ENCODE results near the gene ENTHD1. TPM values are rescaled to one million over a fixed set of nuclear protein-coding genes. Genes with fewer than 3 reads are reported as not detected.

ENTHD1 gene
- total RNA-seq, 1 experiment from 2014 or later: not detected

GRCh38 chr22:39712751-39713525 is 180.6 kb downstream of the ENTHD1 start:
- H4K5ac ChIP-seq (ENCODE audit: insufficient read length, low read depth, low read length): no peak overlapping the region
- no peaks in the 10 kb centered on the region for H3K79me1 ChIP-seq (ENCODE audit: insufficient read depth, low read depth, low read length, poor library complexity, severe bottlenecking)
- no peaks in the 10 kb centered on the region for H3K4me1 ChIP-seq (ENCODE audit: insufficient read depth, low read length)
- no peak overlapping the region for H3K4ac ChIP-seq (ENCODE audit: low read depth, low read length)
- no peaks in the 10 kb centered on the region for H3K79me2 ChIP-seq (ENCODE audit: insufficient read depth, low read length)
- H3K4me2 ChIP-seq (ENCODE audit: insufficient read depth, insufficient read length, low read length): no peak overlapping the region
- no peak overlapping the region for H2AFZ ChIP-seq (ENCODE audit: low read length)
- peaks cover 11 to 14% of the 10 kb centered on the region in 2 experiments for H3K4me1 Mint-ChIP-seq
- H3K27ac Mint-ChIP-seq: peak overlapping the region in 1 of 3 experiments; percentile 87; a peak in 1 of 7 replicates
- H4K8ac ChIP-seq (replicated peaks; ENCODE audit: insufficient read length, low read depth, low read length): no peak overlapping the region
- no peaks in the 10 kb centered on the region for H3K9me3 Mint-ChIP-seq
- peaks cover 8% of the 10 kb centered on the region for H3K27me3 Mint-ChIP-seq (ENCODE audit: low read depth)
- H3K56ac ChIP-seq (ENCODE audit: insufficient read length, low read depth, low read length): no peak overlapping the region
- H3K4me3 Mint-ChIP-seq: no peak overlapping the region
- no peak overlapping the region for H2BK20ac ChIP-seq (ENCODE audit: low read depth, low read length, poor library complexity, severe bottlenecking)
- no peak overlapping the region for H2BK12ac ChIP-seq (ENCODE audit: insufficient read length, low read depth, low read length)
- no peaks in the 10 kb centered on the region for H3K27me3 ChIP-seq (ENCODE audit: insufficient read depth, low read length)
- WGBS (ENCODE audit: extremely low coverage, insufficient read length, low lambda C conversion rate): no CpG with 5 or more reads among the region's 18 CpGs
- no peaks in the 10 kb centered on the region for H3K23me2 ChIP-seq (ENCODE audit: insufficient read length, low read depth, low read length, poor library complexity, severe bottlenecking)
- H2BK15ac ChIP-seq (ENCODE audit: low read depth, low read length): no peak overlapping the region
- no peak overlapping the region for H3K9ac ChIP-seq (ENCODE audit: extremely low read depth, insufficient read length, low read length)
- no peaks in the 10 kb centered on the region for H4K20me1 ChIP-seq (ENCODE audit: control insufficient read depth, insufficient read depth, insufficient read length)
- no peak overlapping the region for H4K91ac ChIP-seq (ENCODE audit: insufficient read length, low read depth, low read length)
- no peak overlapping the region for H3T11ph ChIP-seq (ENCODE audit: low read length)
- no peak overlapping the region for H3K18ac ChIP-seq (ENCODE audit: insufficient read length, low read depth, low read length)
- no peaks in the 10 kb centered on the region for H3K36me3 Mint-ChIP-seq (ENCODE audit: insufficient read depth in 1 of 3, low read depth in 3 of 3)
- TF ChIP-seq CTCF (conservative IDR thresholded peaks at IDR 0.05): no peak
- H3K9me3 ChIP-seq (ENCODE audit: control insufficient read depth, low read depth, low read length): no peaks in the 10 kb centered on the region
- H3K27ac ChIP-seq (ENCODE audit: insufficient read length, low read depth, low read length): no peak overlapping the region
- no peak overlapping the region for H3K14ac ChIP-seq (ENCODE audit: insufficient read depth, low read length)
- no peak for DNase-seq
- H2AK5ac ChIP-seq (ENCODE audit: insufficient read length, low read length): no peak overlapping the region
- H3K23ac ChIP-seq (ENCODE audit: insufficient read length, low read depth, low read length): no peak overlapping the region
- no peak overlapping the region for H2BK120ac ChIP-seq (ENCODE audit: low read depth, low read length, poor library complexity, severe bottlenecking)
- H2BK5ac ChIP-seq (ENCODE audit: insufficient read length, low read length): no peak overlapping the region
